NCI-H748 (cell line): ENCODE data around the gene CHMP6.

Source experiments
- DNase-seq: peaks from one replicate; lab custom pipeline; 2025; ENCODE audit not compliant: unreplicated experiment; lab: John Stamatoyannopoulos, UW

CHMP6 gene

GRCh38 chr17:80970762-80971703 lies 20.6 kb upstream of the CHMP6 start:
- DNase-seq = no peak

GRCh38 chr17:80971704-80972304 lies 19.8 kb upstream of the CHMP6 start:
- DNase-seq = no peak

GRCh38 chr17:80976701-80977100 lies 14.9 kb upstream of the CHMP6 start:
- no peak for DNase-seq

- no peak for DNase-seq
These were observed 14.5 kb upstream of the CHMP6 start for GRCh38 chr17:80977172-80977571.

GRCh38 chr17:80978499-80979497 lies 12.8 kb upstream of the CHMP6 start:
- no peak for DNase-seq

GRCh38 chr17:80979547-80980378 lies 11.9 kb upstream of the CHMP6 start:
- no peak for DNase-seq

GRCh38 chr17:80980397-80981061 lies 11.1 kb upstream of the CHMP6 start:
- DNase-seq = no peak

- no peak for DNase-seq
These were observed 10.4 kb upstream of the CHMP6 start for GRCh38 chr17:80981062-80981902.

- DNase-seq = no peak
These were observed 9.7 kb upstream of the CHMP6 start for GRCh38 chr17:80981929-80982425.

GRCh38 chr17:80982426-80982974 lies 9.1 kb upstream of the CHMP6 start:
- no peak for DNase-seq

- DNase-seq = no peak
These were observed 8.1 kb upstream of the CHMP6 start for GRCh38 chr17:80983545-80983944.

- DNase-seq = no peak
These were observed 6.9 kb upstream of the CHMP6 start for GRCh38 chr17:80984749-80985148.

GRCh38 chr17:80986046-80986445 lies 5.6 kb upstream of the CHMP6 start:
- DNase-seq = no peak

GRCh38 chr17:80986816-80987475 lies 4.7 kb upstream of the CHMP6 start:
- DNase-seq = no peak

- DNase-seq = no peak
These were observed 3.6 kb upstream of the CHMP6 start for GRCh38 chr17:80987941-80988461.

- no peak for DNase-seq
These were observed 2.1 kb upstream of the CHMP6 start for GRCh38 chr17:80989586-80989913.

- DNase-seq = no peak
These were observed 558 bp upstream of the CHMP6 start for GRCh38 chr17:80990921-80991644.
